HL-60 (cell line): ENCODE data around the gene KCNN4.

Experiments used
- DNase-seq, 2 experiments: peaks; one replicate each; pipeline ENCODE4 v3.0.0-alpha.2; 2010 to 2020; ENCODE audit warnings: low read depth in 1 of 2, low spot score in 1 of 2
- H3K27ac ChIP-seq: fragments of 250-450 bp; sonication (Bioruptor Pico); replicated peaks from 2 replicates; pipeline ENCODE4 v1.5.1; 2020; ENCODE audit warnings: mild to moderate bottlenecking, moderate library complexity
- H3K27me3 ChIP-seq: fragments of 250-450 bp; sonication (Bioruptor Pico); 2 replicates; pipeline ENCODE4 v1.5.1; 2021; ENCODE audit warnings: mild to moderate bottlenecking, moderate library complexity; ENCODE audit not compliant: insufficient read depth, poor library complexity, severe bottlenecking
- H3K4me3 ChIP-seq: replicated peaks from 2 replicates; pipeline ENCODE4 v1.5.1; 2011; ENCODE audit warnings: mild to moderate bottlenecking, control low read depth, low read length; ENCODE audit not compliant: insufficient read depth
- CTCF ChIP-seq: IDR thresholded peaks from one replicate; pipeline ENCODE4 v1.5.1; 2011; ENCODE audit warnings: low read length, control low read depth, inconsistent platforms; ENCODE audit not compliant: insufficient read depth
- GABPA ChIP-seq: IDR thresholded peaks from 2 replicates; pipeline ENCODE4 v1.6.1; 2012; ENCODE audit warnings: low read depth
- POLR2AphosphoS5 ChIP-seq: IDR thresholded peaks from 2 replicates; pipeline ENCODE4 v1.6.1; 2012; ENCODE audit warnings: low read depth
- REST ChIP-seq: IDR thresholded peaks from 2 replicates; pipeline ENCODE4 v1.6.1; 2012; ENCODE audit warnings: low read depth; ENCODE audit not compliant: insufficient replicate concordance
- SPI1 ChIP-seq: IDR thresholded peaks from 2 replicates; pipeline ENCODE4 v1.6.1; 2012; ENCODE audit warnings: low read depth, mild to moderate bottlenecking, borderline replicate concordance

Gene KCNN4

GRCh38 chr19:43751466-43752220, 29.1 kb downstream of the KCNN4 start:
- no peak for TF ChIP-seq REST
- no peak for TF ChIP-seq CTCF
- no peak for TF ChIP-seq POLR2AphosphoS5
- TF ChIP-seq GABPA, result no peak
- TF ChIP-seq SPI1, result no peak
- no peak for DNase-seq
- H3K27ac ChIP-seq, result no peak overlapping the region
- no peak overlapping the region for H3K4me3 ChIP-seq
- H3K27me3 ChIP-seq, result no peaks in the 10 kb centered on the region

DNA sequence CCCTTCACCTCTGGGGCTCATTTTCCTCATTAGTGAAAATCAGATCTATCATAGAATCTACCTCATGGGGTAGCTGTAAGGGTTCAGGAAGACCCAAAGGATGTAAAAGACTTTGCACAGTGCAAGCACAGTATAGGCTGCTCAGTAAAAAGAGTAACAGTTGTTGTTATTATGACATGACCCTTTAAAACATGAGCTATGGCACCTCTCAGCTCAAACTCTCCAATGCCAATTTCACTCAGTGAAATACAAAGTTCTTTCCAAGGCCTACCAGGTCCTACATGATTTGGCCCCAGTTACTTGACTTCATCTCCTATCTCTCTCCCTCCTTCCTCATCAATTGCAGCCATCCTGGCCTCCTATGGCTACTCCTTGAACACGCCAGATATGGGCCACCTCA, 30.9 kb downstream of the KCNN4 start:
- Histone ChIP-seq H3K4me3 (no peak overlapping the region), H3K27ac (no peak overlapping the region), H3K27me3 (no peaks in the 10 kb centered on the region)
- no peak for DNase-seq
- TF ChIP-seq GABPA, result no peak
- TF ChIP-seq CTCF, result no peak
- TF ChIP-seq SPI1, result no peak
- no peak for TF ChIP-seq REST
- TF ChIP-seq POLR2AphosphoS5, result no peak

DNA sequence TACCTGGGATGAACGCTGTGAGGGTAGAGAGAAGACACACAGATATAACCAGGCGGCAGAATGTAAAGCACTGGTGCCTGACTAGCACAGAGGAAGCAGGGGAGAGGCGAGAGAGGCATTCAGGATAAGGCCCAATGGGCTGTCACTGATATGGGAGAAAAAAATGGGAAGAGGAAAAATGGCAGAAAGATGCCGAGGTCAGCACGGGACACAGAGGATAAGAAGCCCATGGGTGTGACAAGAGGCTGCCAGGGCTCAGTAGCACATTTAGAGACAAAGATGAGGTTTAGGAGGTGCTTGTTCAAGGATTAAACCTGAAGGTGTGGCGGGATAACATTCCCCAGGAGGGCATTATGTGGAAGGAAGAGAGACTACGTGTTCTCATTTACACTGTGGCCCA, 31.6 kb downstream of the KCNN4 start:
- no peak overlapping the region for H3K27ac ChIP-seq
- H3K27me3 ChIP-seq, result no peaks in the 10 kb centered on the region
- no peak overlapping the region for H3K4me3 ChIP-seq
- DNase-seq, result no peak
- TF ChIP-seq SPI1, result no peak
- TF ChIP-seq CTCF, result no peak
- TF ChIP-seq GABPA, result no peak
- TF ChIP-seq POLR2AphosphoS5, result no peak
- no peak for TF ChIP-seq REST
